Progenitor cell of endocrine pancreas (in vitro differentiated cells): ENCODE data around the gene KCTD11. TPM values are rescaled to one million over a fixed set of nuclear protein-coding genes. Genes with fewer than 3 reads are reported as not detected.
"Not testable (repeated sequence)": the region's sequence is repeated elsewhere in the genome, so short reads cannot be mapped to it uniquely, and the experiment has no call there.

Experiments
- DNase-seq: peaks from one replicate; pipeline ENCODE4 v3.0.0; 2021; ENCODE audit warnings: low spot score; ENCODE audit not compliant: unreplicated experiment
- H3K27ac Mint-ChIP-seq: 2 replicates; pipeline ENCODE4 v1.8.0; 2021; ENCODE audit warnings: mild to moderate bottlenecking, moderate library complexity, mixed read lengths
- H3K27me3 Mint-ChIP-seq: 2 replicates; pipeline ENCODE4 v1.8.0; 2021; ENCODE audit warnings: mixed read lengths
- H3K36me3 Mint-ChIP-seq: 2 replicates; pipeline ENCODE4 v1.8.0; 2022; ENCODE audit warnings: mixed read lengths; ENCODE audit not compliant: insufficient read depth
- H3K4me1 Mint-ChIP-seq: 2 replicates; pipeline ENCODE4 v1.8.0; 2021; ENCODE audit warnings: low read depth, mixed read lengths
- H3K4me3 Mint-ChIP-seq: 2 replicates; pipeline ENCODE4 v1.8.0; 2021; ENCODE audit warnings: low read depth, mild to moderate bottlenecking, moderate library complexity, mixed read lengths
- H3K9me3 Mint-ChIP-seq: 2 replicates; pipeline ENCODE4 v1.8.0; 2021; ENCODE audit warnings: low read depth, mixed read lengths
- CTCF ChIP-seq: fragments of 200-600 bp; sonication (generic); IDR thresholded peaks from one replicate; pipeline ENCODE4 v1.5.0; 2021; ENCODE audit warnings: antibody characterized with exemption, mild to moderate bottlenecking; ENCODE audit not compliant: unreplicated experiment
- total RNA-seq: library from RNA; stranded (reverse); gene quantifications from 2 replicates; pipeline ENCODE4 v1.2.1, GENCODE V29; 2021

Gene KCTD11
- total RNA-seq, 1 donor from 2014 or later, result 12.4 TPM

DNA sequence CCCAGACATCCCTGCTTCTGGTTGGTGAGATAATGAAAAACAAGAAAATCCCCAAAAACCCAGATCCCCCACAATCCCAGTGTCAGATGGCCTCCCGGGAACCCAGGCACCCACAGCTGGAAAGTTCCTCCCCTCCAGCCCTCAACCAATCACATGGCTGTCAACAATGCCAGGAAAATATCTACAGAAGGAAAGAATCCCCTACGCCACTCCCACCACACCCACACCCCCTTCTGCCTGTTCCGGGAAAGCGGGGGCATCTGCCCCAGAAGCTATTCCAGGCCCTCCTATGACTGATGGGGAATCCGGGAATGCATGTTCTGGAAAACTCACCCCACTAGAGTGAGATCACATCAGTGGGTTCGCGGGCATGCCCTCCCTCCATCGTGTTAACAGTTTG, 4.8 kb downstream of the KCTD11 start:
- peaks cover 8% of the 10 kb centered on the region for H3K27me3 Mint-ChIP-seq
- H3K4me1 Mint-ChIP-seq, result peaks cover 11% of the 10 kb centered on the region
- no peak for DNase-seq
- H3K4me3 Mint-ChIP-seq, result no peak overlapping the region
- no peak overlapping the region for H3K27ac Mint-ChIP-seq
- no peaks in the 10 kb centered on the region for H3K9me3 Mint-ChIP-seq
- no peak for TF ChIP-seq CTCF
- H3K36me3 Mint-ChIP-seq, result no peaks in the 10 kb centered on the region

GRCh38 chr17:7357381-7357780, 5.4 kb downstream of the KCTD11 start:
- H3K27ac Mint-ChIP-seq, result no peak overlapping the region
- no peaks in the 10 kb centered on the region for H3K36me3 Mint-ChIP-seq
- H3K9me3 Mint-ChIP-seq, result no peaks in the 10 kb centered on the region
- peaks cover 9% of the 10 kb centered on the region for H3K4me1 Mint-ChIP-seq
- H3K4me3 Mint-ChIP-seq, result no peak overlapping the region
- no peak for DNase-seq
- H3K27me3 Mint-ChIP-seq, result peaks cover 11% of the 10 kb centered on the region
- TF ChIP-seq CTCF, result no peak

DNA sequence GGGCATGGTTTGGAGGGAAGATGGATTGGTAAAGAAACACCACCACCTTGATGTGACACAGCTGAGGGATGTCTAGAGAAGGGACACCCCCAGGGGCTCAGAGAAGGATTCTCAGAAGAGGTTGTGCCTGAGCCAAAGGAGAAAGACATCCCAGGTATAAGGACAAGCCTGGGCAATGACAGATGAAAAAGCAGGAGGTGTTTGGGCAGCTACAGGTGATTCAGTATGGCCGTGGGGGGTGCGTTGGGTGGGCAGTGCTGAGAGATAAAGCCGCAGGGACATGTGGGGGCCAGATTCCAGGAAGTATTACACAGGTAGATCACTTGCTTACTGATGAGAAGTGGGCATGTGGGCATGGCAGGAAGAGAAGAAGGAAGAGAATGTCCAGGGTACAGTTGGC, 9.9 kb downstream of the KCTD11 start:
- peaks cover 14% of the 10 kb centered on the region for H3K27me3 Mint-ChIP-seq
- no peaks in the 10 kb centered on the region for H3K4me1 Mint-ChIP-seq
- no peak overlapping the region for H3K27ac Mint-ChIP-seq
- H3K9me3 Mint-ChIP-seq, result no peaks in the 10 kb centered on the region
- TF ChIP-seq CTCF, result no peak
- H3K4me3 Mint-ChIP-seq, result no peak overlapping the region
- DNase-seq, result no peak
- H3K36me3 Mint-ChIP-seq, result no peaks in the 10 kb centered on the region

DNA sequence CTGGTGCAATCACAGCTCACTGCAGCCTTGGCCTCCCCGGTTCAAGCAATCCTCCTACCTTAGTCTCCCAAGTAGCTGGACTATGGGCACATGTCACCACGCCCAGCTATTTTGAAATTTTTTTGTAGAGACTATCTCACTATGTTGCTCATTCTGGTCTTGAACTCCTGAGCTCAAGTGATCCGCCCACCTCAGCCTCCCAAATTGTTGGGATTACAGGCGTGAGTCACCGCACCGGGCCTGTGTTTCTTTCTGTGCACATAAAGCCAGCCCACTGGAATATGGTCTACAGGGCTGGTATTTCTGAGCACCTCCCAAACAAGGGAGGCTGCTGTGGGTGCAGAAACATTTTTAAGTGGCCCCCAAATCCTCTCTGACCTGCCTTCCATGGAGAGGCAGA, 11.3 kb downstream of the KCTD11 start:
- Mint-ChIP-seq H3K4me1 (no peaks in the 10 kb centered on the region), H3K4me3 (no peak overlapping the region), H3K27me3 (peaks cover 13% of the 10 kb centered on the region), H3K36me3 (no peaks in the 10 kb centered on the region), H3K27ac (no peak overlapping the region), H3K9me3 (no peaks in the 10 kb centered on the region)
- TF ChIP-seq CTCF, result no peak
- no peak for DNase-seq

DNA sequence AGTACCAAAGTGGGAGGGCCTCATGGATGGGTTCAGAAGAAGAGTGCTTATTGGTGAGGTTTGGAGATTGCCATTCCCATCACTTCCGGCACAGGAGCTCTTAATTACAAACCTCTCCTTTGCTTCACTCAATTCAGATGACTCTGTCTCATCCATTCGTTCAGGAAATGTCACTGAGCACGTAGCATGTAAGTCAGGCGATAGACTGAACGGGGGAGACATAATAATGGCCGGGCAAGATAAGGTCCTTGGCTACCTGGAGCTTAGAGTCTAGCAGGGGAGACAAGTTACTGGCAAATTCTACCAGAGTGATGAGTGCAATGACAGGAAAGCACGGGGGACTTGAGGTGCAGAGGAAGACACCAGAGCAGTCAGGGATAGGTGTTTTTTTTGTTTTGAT, 14.0 kb downstream of the KCTD11 start:
- not testable (repeated sequence) for H3K27ac Mint-ChIP-seq, H3K4me3 Mint-ChIP-seq, H3K36me3 Mint-ChIP-seq, DNase-seq, H3K4me1 Mint-ChIP-seq, H3K9me3 Mint-ChIP-seq
- peaks cover 22% of the 10 kb centered on the region for H3K27me3 Mint-ChIP-seq

DNA sequence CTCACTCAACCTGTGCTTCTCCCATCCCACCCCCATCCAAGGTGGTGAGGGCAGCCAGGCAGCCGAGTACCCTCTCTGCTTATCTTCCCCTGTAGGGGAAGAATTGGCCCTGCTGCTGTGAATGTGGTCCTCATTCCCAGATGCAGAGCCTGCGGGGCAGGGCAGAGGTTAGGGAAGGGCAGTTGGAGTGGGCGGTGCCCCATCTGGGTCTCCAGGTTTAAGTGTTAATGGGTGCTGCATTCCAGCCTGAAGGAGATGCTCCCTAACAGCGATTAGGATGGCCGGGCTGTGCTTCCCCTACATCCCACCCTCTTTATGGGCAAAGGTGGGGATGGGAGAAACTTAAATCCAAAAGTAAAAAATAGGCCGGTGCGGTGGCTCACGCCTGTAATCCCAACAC, 15.1 kb downstream of the KCTD11 start:
- peaks cover 18% of the 10 kb centered on the region for H3K27me3 Mint-ChIP-seq
- H3K36me3 Mint-ChIP-seq, result no peaks in the 10 kb centered on the region
- H3K9me3 Mint-ChIP-seq, result no peaks in the 10 kb centered on the region
- no peak overlapping the region for H3K4me3 Mint-ChIP-seq
- no peak overlapping the region for H3K27ac Mint-ChIP-seq
- no peaks in the 10 kb centered on the region for H3K4me1 Mint-ChIP-seq
- DNase-seq, result no peak
- TF ChIP-seq CTCF, result no peak
